Small intestine (tissue), 4 donors: ENCODE measurements around the gene KRTAP10-11. TPM values are rescaled to one million over a fixed set of nuclear protein-coding genes. Genes with fewer than 3 reads are reported as not detected.

Experiments
- polyA plus RNA-seq, 4 donors: library from polyadenylated mRNA; stranded (reverse) in 3 of 4; unstranded in 1 of 4; fragments of 200-250 nt in 3 of 4; fragments of 120-200 nt in 1 of 4; gene quantifications; one replicate each; pipeline versions ENCODE4 v1.2.1 to v1.2.3, GENCODE V29; 2013
- donor health status: healthy with polysubstance abuse.
- donor health status: Bipolar disorder and iron deficiency.
- donor health status: healthy.

The KRTAP10-11 gene
- polyA plus RNA-seq, 4 donors, result not detected

Other genes with a start within 250 kb of the KRTAP10-11 start
- 10 to 100 TPM in 1 of 4 donors, 1 to 10 TPM in 1, under 1 TPM in 2; 0.22 to 17.3 (median 1.3) TPM for gene LRRC3, start 190.9 kb upstream of the KRTAP10-11 start, polyA plus RNA-seq
- gene KRTAP10-1, start 106.2 kb upstream of the KRTAP10-11 start, polyA plus RNA-seq, result not detected
- not detected for gene KRTAP10-2, start 94.9 kb upstream of the KRTAP10-11 start, polyA plus RNA-seq
- gene KRTAP10-3, start 87.6 kb upstream of the KRTAP10-11 start, polyA plus RNA-seq, result not detected
- not detected for gene KRTAP10-4, start 72.7 kb upstream of the KRTAP10-11 start, polyA plus RNA-seq
- not detected for gene KRTAP10-5, start 65.8 kb upstream of the KRTAP10-11 start, polyA plus RNA-seq
- gene KRTAP10-6, start 53.9 kb upstream of the KRTAP10-11 start, polyA plus RNA-seq, result not detected
- gene KRTAP10-7, start 45.8 kb upstream of the KRTAP10-11 start, polyA plus RNA-seq, result not detected
- not detected for gene KRTAP10-8, start 34.3 kb upstream of the KRTAP10-11 start, polyA plus RNA-seq
- gene KRTAP10-9, start 19.3 kb upstream of the KRTAP10-11 start, polyA plus RNA-seq, result not detected
- not detected for gene KRTAP10-10, start 9.1 kb upstream of the KRTAP10-11 start, polyA plus RNA-seq
- gene KRTAP12-4, start 8.2 kb downstream of the KRTAP10-11 start, polyA plus RNA-seq, result not detected
- not detected for gene KRTAP12-3, start 11.5 kb downstream of the KRTAP10-11 start, polyA plus RNA-seq
- gene KRTAP12-2, start 20.5 kb downstream of the KRTAP10-11 start, polyA plus RNA-seq, result not detected
- under 1 TPM in 1 of 4 donors, not detected in 3; 0.09 TPM for gene KRTAP12-1, start 35.7 kb downstream of the KRTAP10-11 start, polyA plus RNA-seq
- not detected for gene KRTAP10-12, start 50.8 kb downstream of the KRTAP10-11 start, polyA plus RNA-seq
- gene TSPEAR, start 65.2 kb downstream of the KRTAP10-11 start, polyA plus RNA-seq, result under 1 TPM in 3 of 4 donors, not detected in 1; 0.09 to 0.53 (median 0.27) TPM
- gene UBE2G2, start 155.4 kb downstream of the KRTAP10-11 start, polyA plus RNA-seq, result 10 to 100 TPM; 30.0 to 75.4 (median 38.7) TPM
- 100 to 1,000 TPM in 1 of 4 donors, 10 to 100 TPM in 3; 70.8 to 105 (median 77.3) TPM for gene SUMO3, start 171.6 kb downstream of the KRTAP10-11 start, polyA plus RNA-seq
- 100 to 1,000 TPM; 116 to 330 (median 128) TPM for gene PTTG1IP, start 227.3 kb downstream of the KRTAP10-11 start, polyA plus RNA-seq